Urothelium cell line (cell line): ENCODE measurements around the gene XXYLT1.
"Not testable (repeated sequence)": the region's sequence is repeated elsewhere in the genome, so short reads cannot be mapped to it uniquely, and the experiment has no call there.

Experiments
- DNase-seq: peaks from one replicate; pipeline ENCODE4 v3.0.0; 2011; ENCODE audit warnings: low spot score, mixed read lengths
- FAIRE-seq: peaks from 2 replicates; lab custom pipeline; 2011; peaks lifted over from hg19 to GRCh38; lab: Jason Lieb, UNC

The XXYLT1 gene

GRCh38 chr3:195270817-195271409 is at the start of gene XXYLT1:
Gene XXYLT1, minus strand, starts transcription at chr3:195271159. Its CDS starts 101 bp downstream, at chr3:195271058.
- DNase-seq, result peak; percentile 94

GRCh38 chr3:195319060-195319459 is 48.1 kb upstream of the XXYLT1 start:
- FAIRE-seq (no peak), DNase-seq (no peak)

More at GRCh38 chr3:195270817-195271409, at the start of gene XXYLT1:
- no peak for FAIRE-seq

GRCh38 chr3:195312714-195313113 is 41.8 kb upstream of the XXYLT1 start:
- no peak for DNase-seq
- no peak for FAIRE-seq

- no peak for FAIRE-seq
- DNase-seq, result no peak
These were observed 36.8 kb upstream of the XXYLT1 start for GRCh38 chr3:195307711-195308110.

- FAIRE-seq, result no peak
- no peak for DNase-seq
These were observed 35.4 kb upstream of the XXYLT1 start for GRCh38 chr3:195306369-195306768.

- no peak for DNase-seq
- FAIRE-seq, result no peak
These were observed 31.5 kb upstream of the XXYLT1 start for GRCh38 chr3:195302431-195302830.

- DNase-seq (no peak), FAIRE-seq (no peak)
These were observed 26.5 kb upstream of the XXYLT1 start for GRCh38 chr3:195297446-195297845.

- FAIRE-seq, result no peak
- no peak for DNase-seq
These were observed 25.7 kb upstream of the XXYLT1 start for GRCh38 chr3:195296662-195297061.

GRCh38 chr3:195291121-195291520 is 20.2 kb upstream of the XXYLT1 start:
- DNase-seq (no peak), FAIRE-seq (no peak)

GRCh38 chr3:195290643-195291042 is 19.7 kb upstream of the XXYLT1 start:
- not testable (repeated sequence) for DNase-seq, FAIRE-seq

GRCh38 chr3:195286115-195286872 is 15.3 kb upstream of the XXYLT1 start:
- no peak for DNase-seq
- no peak for FAIRE-seq

- DNase-seq, result no peak
- no peak for FAIRE-seq
These were observed 14.4 kb upstream of the XXYLT1 start for GRCh38 chr3:195285372-195285771.

- DNase-seq (no peak), FAIRE-seq (no peak)
These were observed 13.9 kb upstream of the XXYLT1 start for GRCh38 chr3:195284842-195285241.

- DNase-seq (no peak), FAIRE-seq (no peak)
These were observed 12.0 kb upstream of the XXYLT1 start for GRCh38 chr3:195282961-195283360.

- FAIRE-seq (no peak), DNase-seq (no peak)
These were observed 3.5 kb upstream of the XXYLT1 start for GRCh38 chr3:195274259-195274966.

- FAIRE-seq (no peak), DNase-seq (peak; percentile 90)
These were observed 668 bp upstream of the XXYLT1 start for GRCh38 chr3:195271410-195272243.

- no peak for FAIRE-seq
- peak; percentile 62 for DNase-seq
These were observed 711 bp downstream of the XXYLT1 start for GRCh38 chr3:195270079-195270816.

GRCh38 chr3:195269375-195270078 is 1.4 kb downstream of the XXYLT1 start:
- FAIRE-seq (no peak), DNase-seq (no peak)

- FAIRE-seq, result no peak
- DNase-seq, result no peak
These were observed 2.2 kb downstream of the XXYLT1 start for GRCh38 chr3:195268576-195269309.
